WTC11 (cell line): ENCODE results near the gene CEACAM8. TPM values are rescaled to one million over a fixed set of nuclear protein-coding genes. Genes with fewer than 3 reads are reported as not detected.
"Not testable (repeated sequence)": the region's sequence is repeated elsewhere in the genome, so short reads cannot be mapped to it uniquely, and the experiment has no call there.

ENCODE experiments used
- ATAC-seq: fragments of 200-7000 bp; cut with Tn5 transposase; 2 replicates; pipeline ENCODE4 v1.10.0; 2021; ENCODE audit warnings: mild to moderate bottlenecking, moderate library complexity
- CTCF ChIA-PET: fragments of 300-600 bp; sonication (Branson Sonifier 250); formaldehyde crosslinking; loops from one replicate; lab custom pipeline; 2021; ENCODE audit warnings: antibody characterized with exemption; lab: Charles Lee
- POLR2A ChIA-PET: fragments of 350-600 bp; sonication (Branson Sonifier 250); formaldehyde crosslinking; loops from one replicate; lab custom pipeline; 2021; ENCODE audit warnings: antibody characterized with exemption; lab: Charles Lee
- DNase-seq: peaks from one replicate; pipeline ENCODE4 v3.0.0; 2021; ENCODE audit warnings: low spot score
- H3K27ac Mint-ChIP-seq: 2 replicates; pipeline ENCODE4 v1.8.0; 2021; ENCODE audit warnings: mixed read lengths
- H3K27me3 Mint-ChIP-seq: 2 replicates; pipeline ENCODE4 v1.8.0; 2021; ENCODE audit warnings: low read depth, mild to moderate bottlenecking, moderate library complexity, mixed read lengths
- H3K36me3 Mint-ChIP-seq: 2 replicates; pipeline ENCODE4 v1.8.0; 2021; ENCODE audit warnings: mixed read lengths
- H3K4me1 Mint-ChIP-seq: 2 replicates; pipeline ENCODE4 v1.8.0; 2022; ENCODE audit warnings: mixed read lengths
- H3K4me3 Mint-ChIP-seq: 2 replicates; pipeline ENCODE4 v1.8.0; 2021; ENCODE audit warnings: mild to moderate bottlenecking, moderate library complexity, mixed read lengths
- H3K9me3 Mint-ChIP-seq: 2 replicates; pipeline ENCODE4 v1.8.0; 2021; ENCODE audit warnings: mixed read lengths
- ELF4 ChIP-seq: sonication (generic); formaldehyde crosslinking; IDR thresholded peaks from 2 replicates; pipeline ENCODE4 v1.8.1; 2022; ENCODE audit warnings: low read depth, mild to moderate bottlenecking, moderate library complexity, missing genetic modification reagents
- FOXJ3 ChIP-seq: sonication (generic); formaldehyde crosslinking; IDR thresholded peaks from 2 replicates; pipeline ENCODE4 v1.9.0; 2021; ENCODE audit warnings: missing genetic modification reagents, mild to moderate bottlenecking, borderline replicate concordance
- GTF2I ChIP-seq: fragments of 250-450 bp; sonication (Bioruptor Pico); conservative IDR thresholded peaks from 2 replicates; pipeline ENCODE4 v1.4.0; 2021; ENCODE audit warnings: mild to moderate bottlenecking
- IRF2 ChIP-seq: sonication (generic); formaldehyde crosslinking; IDR thresholded peaks from 2 replicates; pipeline ENCODE4 v1.8.0; 2022; ENCODE audit warnings: low read depth, missing genetic modification reagents, borderline replicate concordance
- NR2C2 ChIP-seq: sonication (generic); formaldehyde crosslinking; IDR thresholded peaks from 2 replicates; pipeline ENCODE4 v1.8.0; 2022; ENCODE audit warnings: mild to moderate bottlenecking, missing genetic modification reagents
- PRRX2 ChIP-seq: fragments of 250-450 bp; sonication (Bioruptor Pico); IDR thresholded peaks from 2 replicates; pipeline ENCODE4 v1.8.0; 2021; ENCODE audit warnings: mild to moderate bottlenecking
- SP1 ChIP-seq: sonication (generic); formaldehyde crosslinking; conservative IDR thresholded peaks from 2 replicates; pipeline ENCODE4 v1.8.1; 2022; ENCODE audit warnings: missing genetic modification reagents
- TP53 ChIP-seq: sonication (generic); formaldehyde crosslinking; IDR thresholded peaks from 2 replicates; pipeline ENCODE4 v1.8.1; 2023; ENCODE audit warnings: mild to moderate bottlenecking, missing genetic modification reagents
- ZNF263 ChIP-seq: sonication (generic); formaldehyde crosslinking; IDR thresholded peaks from 2 replicates; pipeline ENCODE4 v1.8.1; 2022; ENCODE audit warnings: low read depth, mild to moderate bottlenecking, moderate library complexity, missing genetic modification reagents
- ZNF416 ChIP-seq: fragments of 250-450 bp; sonication (Bioruptor Pico); IDR thresholded peaks from 2 replicates; pipeline ENCODE4 v1.9.0; 2021; ENCODE audit warnings: mild to moderate bottlenecking, inconsistent platforms
- total RNA-seq: library from RNA; stranded (reverse); gene quantifications from 3 replicates; pipeline ENCODE4 v1.2.3, GENCODE V29; 2021
- TF ChIP-seq, protein P1 (sequence below): sonication (generic); formaldehyde crosslinking; IDR thresholded peaks from 2 replicates; pipeline ENCODE4 v1.8.1; 2022; ENCODE audit warnings: mild to moderate bottlenecking, moderate library complexity, missing genetic modification reagents
- TF ChIP-seq, protein P2 (sequence below): fragments of 250-450 bp; sonication (Bioruptor Pico); IDR thresholded peaks from 2 replicates; pipeline ENCODE4 v2.1.2; 2022; ENCODE audit warnings: mild to moderate bottlenecking, moderate library complexity
- TF ChIP-seq, protein P3 (sequence below): sonication (generic); formaldehyde crosslinking; IDR thresholded peaks from 2 replicates; pipeline ENCODE4 v1.8.0; 2022; ENCODE audit warnings: mild to moderate bottlenecking, missing genetic modification reagents
- TF ChIP-seq, protein P4 (sequence below): sonication (generic); formaldehyde crosslinking; IDR thresholded peaks from 2 replicates; pipeline ENCODE4 v1.8.1; 2023; ENCODE audit warnings: mild to moderate bottlenecking, moderate library complexity, missing genetic modification reagents
- TF ChIP-seq, protein P5 (sequence below): sonication (generic); formaldehyde crosslinking; IDR thresholded peaks from 2 replicates; pipeline ENCODE4 v1.8.0; 2023; ENCODE audit warnings: mild to moderate bottlenecking, missing genetic modification reagents
- TF ChIP-seq, protein P6 (sequence below): sonication (generic); formaldehyde crosslinking; IDR thresholded peaks from 2 replicates; pipeline ENCODE4 v1.8.1; 2023; ENCODE audit warnings: mild to moderate bottlenecking, missing genetic modification reagents
- TF ChIP-seq, protein P7 (sequence below): sonication (generic); formaldehyde crosslinking; IDR thresholded peaks from 2 replicates; pipeline ENCODE4 v1.8.1; 2022; ENCODE audit warnings: missing genetic modification reagents, borderline replicate concordance
- TF ChIP-seq, protein P8 (sequence below): fragments of 250-450 bp; sonication (Bioruptor Pico); IDR thresholded peaks from 2 replicates; pipeline ENCODE4 v1.9.0; 2021; ENCODE audit warnings: moderate library complexity, mild to moderate bottlenecking, inconsistent platforms, borderline replicate concordance

CEACAM8 gene
- total RNA-seq, 1 experiment from 2014 or later, result not detected

DNA sequence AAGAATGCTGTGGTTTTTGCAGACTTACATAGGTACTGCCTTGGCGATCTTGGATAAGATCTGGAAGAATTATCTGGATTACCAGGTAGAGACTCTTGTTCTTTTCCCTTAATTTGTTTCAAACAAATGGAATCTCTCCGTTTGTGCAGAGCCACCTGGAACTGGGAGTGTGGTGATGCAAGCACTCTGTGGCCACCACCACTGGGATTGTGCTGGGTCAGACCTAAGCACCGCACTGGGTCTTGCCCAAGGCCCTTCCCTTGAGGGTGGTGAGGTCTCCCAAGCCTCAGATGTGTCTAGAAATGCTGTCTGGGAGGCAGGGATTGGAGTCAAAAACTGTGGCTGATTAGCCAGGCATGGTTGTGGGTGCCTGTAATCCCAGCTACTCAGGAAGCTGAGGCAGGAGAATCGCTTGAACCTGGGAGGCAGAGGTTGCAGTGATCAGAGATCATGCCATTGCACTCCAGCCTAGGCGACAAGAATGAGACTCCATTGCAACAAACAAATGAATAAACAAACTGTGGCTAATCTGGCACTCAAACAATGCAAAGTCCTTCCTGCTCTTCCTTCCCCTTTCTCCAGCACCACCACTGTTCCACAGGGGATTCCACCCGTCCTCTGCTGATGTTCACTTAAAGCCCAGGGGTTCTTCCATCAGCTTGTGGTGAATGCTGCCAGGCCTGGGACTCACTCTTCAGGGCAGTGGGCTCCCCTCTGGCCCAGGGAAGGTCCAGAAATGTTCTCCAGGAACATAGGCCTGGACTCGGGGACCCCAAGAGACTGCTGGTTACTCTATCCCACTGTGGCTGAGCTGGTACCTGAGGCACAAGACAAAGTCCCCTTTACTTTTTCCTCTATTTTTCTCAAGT, 55.6 kb downstream of the CEACAM8 start:
- H3K27me3 Mint-ChIP-seq, result peaks cover 10% of the 10 kb centered on the region
- no peak for DNase-seq
- ATAC-seq, result no peak
- H3K36me3 Mint-ChIP-seq, result no peaks in the 10 kb centered on the region
- no peaks in the 10 kb centered on the region for H3K9me3 Mint-ChIP-seq
- POLR2A ChIA-PET, result no interaction called here
- H3K4me3 Mint-ChIP-seq, result no peak overlapping the region
- H3K27ac Mint-ChIP-seq, result no peak overlapping the region
- CTCF ChIA-PET, result interaction anchor here (0.6 to 2.6 kb wide), 13 partner anchors 8 to 115 kb away, joined by 3 to 18 read pairs (median 4); partner anchors contain the start of gene CEACAM1
- H3K4me1 Mint-ChIP-seq, result peaks cover 34% of the 10 kb centered on the region
- TF ChIP-seq IRF2 (CRISPR knock-in tag) (no peak), GTF2I (CRISPR knock-in tag) (no peak), ZNF416 (CRISPR knock-in tag) (no peak), ZNF263 (no peak), PRRX2 (CRISPR knock-in tag) (no peak)
- TF ChIP-seq, protein P1, sequence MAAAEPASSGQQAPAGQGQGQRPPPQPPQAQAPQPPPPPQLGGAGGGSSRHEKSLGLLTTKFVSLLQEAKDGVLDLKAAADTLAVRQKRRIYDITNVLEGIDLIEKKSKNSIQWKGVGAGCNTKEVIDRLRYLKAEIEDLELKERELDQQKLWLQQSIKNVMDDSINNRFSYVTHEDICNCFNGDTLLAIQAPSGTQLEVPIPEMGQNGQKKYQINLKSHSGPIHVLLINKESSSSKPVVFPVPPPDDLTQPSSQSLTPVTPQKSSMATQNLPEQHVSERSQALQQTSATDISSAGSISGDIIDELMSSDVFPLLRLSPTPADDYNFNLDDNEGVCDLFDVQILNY (CRISPR knock-in tag), result no peak
- TF ChIP-seq, protein P2, sequence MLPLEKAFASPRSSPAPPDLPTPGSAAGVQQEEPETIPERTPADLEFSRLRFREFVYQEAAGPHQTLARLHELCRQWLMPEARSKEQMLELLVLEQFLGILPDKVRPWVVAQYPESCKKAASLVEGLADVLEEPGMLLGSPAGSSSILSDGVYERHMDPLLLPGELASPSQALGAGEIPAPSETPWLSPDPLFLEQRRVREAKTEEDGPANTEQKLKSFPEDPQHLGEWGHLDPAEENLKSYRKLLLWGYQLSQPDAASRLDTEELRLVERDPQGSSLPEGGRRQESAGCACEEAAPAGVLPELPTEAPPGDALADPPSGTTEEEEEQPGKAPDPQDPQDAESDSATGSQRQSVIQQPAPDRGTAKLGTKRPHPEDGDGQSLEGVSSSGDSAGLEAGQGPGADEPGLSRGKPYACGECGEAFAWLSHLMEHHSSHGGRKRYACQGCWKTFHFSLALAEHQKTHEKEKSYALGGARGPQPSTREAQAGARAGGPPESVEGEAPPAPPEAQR (CRISPR knock-in tag), result no peak
- TF ChIP-seq, protein P3, sequence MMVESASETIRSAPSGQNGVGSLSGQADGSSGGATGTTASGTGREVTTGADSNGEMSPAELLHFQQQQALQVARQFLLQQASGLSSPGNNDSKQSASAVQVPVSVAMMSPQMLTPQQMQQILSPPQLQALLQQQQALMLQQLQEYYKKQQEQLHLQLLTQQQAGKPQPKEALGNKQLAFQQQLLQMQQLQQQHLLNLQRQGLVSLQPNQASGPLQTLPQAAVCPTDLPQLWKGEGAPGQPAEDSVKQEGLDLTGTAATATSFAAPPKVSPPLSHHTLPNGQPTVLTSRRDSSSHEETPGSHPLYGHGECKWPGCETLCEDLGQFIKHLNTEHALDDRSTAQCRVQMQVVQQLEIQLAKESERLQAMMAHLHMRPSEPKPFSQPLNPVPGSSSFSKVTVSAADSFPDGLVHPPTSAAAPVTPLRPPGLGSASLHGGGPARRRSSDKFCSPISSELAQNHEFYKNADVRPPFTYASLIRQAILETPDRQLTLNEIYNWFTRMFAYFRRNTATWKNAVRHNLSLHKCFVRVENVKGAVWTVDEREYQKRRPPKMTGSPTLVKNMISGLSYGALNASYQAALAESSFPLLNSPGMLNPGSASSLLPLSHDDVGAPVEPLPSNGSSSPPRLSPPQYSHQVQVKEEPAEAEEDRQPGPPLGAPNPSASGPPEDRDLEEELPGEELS, result no peak
- TF ChIP-seq, all 79 proteins: peak for 0

DNA sequence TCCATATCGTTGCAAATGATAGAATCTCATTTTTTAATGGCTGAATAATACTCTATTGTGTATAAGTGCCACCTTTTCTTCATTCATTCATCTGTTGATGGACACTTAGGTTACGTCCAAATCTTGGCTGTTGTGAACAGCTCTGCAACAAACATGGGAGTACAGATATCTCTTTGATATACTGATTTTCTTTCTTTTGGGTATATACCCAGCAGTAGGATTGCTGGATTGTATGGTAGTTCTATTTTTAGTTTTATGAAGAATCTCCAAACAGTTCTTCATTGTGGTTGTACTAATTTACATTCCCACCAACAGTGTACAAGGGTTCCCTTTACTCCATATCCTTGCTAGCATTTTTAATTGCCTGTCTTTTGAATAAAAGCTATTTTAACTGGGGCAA, 59.4 kb downstream of the CEACAM8 start:
- CTCF ChIA-PET, result interaction anchor here (1.1 to 1.2 kb wide), 2 partner anchors 31 to 95 kb away, joined by 3 to 4 read pairs; no protein-coding TSS in a partner anchor
- H3K9me3 Mint-ChIP-seq, DNase-seq, H3K4me3 Mint-ChIP-seq, POLR2A ChIA-PET, H3K36me3 Mint-ChIP-seq, H3K27ac Mint-ChIP-seq, ATAC-seq, H3K27me3 Mint-ChIP-seq: not testable (repeated sequence)
- peaks cover 27% of the 10 kb centered on the region for H3K4me1 Mint-ChIP-seq

DNA sequence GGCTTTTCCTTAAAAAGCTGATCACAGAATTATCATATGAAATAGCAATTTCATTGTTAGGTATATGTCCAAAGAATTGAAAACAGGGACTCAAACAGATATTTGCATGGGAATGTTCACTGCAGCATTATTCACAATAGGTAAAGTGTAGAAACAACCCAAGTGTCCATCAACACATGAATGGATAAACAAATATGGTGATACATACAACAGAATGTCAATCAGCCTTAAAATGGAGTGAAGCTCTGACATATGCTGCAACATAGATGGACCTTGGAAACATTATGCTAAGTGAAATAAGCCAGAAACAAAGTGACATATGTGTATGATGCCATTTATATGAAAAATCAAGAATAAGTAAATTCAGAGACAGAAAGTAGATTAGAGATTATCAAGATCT, 60.3 kb downstream of the CEACAM8 start:
- Mint-ChIP-seq H3K27me3 (peaks cover 9% of the 10 kb centered on the region), H3K27ac (no peak overlapping the region), H3K4me1 (peaks cover 22% of the 10 kb centered on the region), H3K9me3 (no peaks in the 10 kb centered on the region), H3K4me3 (no peak overlapping the region), H3K36me3 (no peaks in the 10 kb centered on the region)
- no peak for DNase-seq
- no peak for ATAC-seq
- ChIA-PET POLR2A (no interaction called here), CTCF (no interaction called here)
- TF ChIP-seq FOXJ3 (CRISPR knock-in tag) (no peak), TP53 (CRISPR knock-in tag) (no peak), SP1 (CRISPR knock-in tag) (no peak), NR2C2 (CRISPR knock-in tag) (no peak), ELF4 (CRISPR knock-in tag) (no peak)
- TF ChIP-seq, protein P4, sequence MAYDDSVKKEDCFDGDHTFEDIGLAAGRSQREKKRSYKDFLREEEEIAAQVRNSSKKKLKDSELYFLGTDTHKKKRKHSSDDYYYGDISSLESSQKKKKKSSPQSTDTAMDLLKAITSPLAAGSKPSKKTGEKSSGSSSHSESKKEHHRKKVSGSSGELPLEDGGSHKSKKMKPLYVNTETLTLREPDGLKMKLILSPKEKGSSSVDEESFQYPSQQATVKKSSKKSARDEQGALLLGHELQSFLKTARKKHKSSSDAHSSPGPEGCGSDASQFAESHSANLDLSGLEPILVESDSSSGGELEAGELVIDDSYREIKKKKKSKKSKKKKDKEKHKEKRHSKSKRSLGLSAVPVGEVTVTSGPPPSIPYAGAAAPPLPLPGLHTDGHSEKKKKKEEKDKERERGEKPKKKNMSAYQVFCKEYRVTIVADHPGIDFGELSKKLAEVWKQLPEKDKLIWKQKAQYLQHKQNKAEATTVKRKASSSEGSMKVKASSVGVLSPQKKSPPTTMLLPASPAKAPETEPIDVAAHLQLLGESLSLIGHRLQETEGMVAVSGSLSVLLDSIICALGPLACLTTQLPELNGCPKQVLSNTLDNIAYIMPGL (CRISPR knock-in tag), result no peak
- TF ChIP-seq, protein P5, sequence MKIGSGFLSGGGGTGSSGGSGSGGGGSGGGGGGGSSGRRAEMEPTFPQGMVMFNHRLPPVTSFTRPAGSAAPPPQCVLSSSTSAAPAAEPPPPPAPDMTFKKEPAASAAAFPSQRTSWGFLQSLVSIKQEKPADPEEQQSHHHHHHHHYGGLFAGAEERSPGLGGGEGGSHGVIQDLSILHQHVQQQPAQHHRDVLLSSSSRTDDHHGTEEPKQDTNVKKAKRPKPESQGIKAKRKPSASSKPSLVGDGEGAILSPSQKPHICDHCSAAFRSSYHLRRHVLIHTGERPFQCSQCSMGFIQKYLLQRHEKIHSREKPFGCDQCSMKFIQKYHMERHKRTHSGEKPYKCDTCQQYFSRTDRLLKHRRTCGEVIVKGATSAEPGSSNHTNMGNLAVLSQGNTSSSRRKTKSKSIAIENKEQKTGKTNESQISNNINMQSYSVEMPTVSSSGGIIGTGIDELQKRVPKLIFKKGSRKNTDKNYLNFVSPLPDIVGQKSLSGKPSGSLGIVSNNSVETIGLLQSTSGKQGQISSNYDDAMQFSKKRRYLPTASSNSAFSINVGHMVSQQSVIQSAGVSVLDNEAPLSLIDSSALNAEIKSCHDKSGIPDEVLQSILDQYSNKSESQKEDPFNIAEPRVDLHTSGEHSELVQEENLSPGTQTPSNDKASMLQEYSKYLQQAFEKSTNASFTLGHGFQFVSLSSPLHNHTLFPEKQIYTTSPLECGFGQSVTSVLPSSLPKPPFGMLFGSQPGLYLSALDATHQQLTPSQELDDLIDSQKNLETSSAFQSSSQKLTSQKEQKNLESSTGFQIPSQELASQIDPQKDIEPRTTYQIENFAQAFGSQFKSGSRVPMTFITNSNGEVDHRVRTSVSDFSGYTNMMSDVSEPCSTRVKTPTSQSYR (CRISPR knock-in tag), result no peak
- TF ChIP-seq, protein P6, sequence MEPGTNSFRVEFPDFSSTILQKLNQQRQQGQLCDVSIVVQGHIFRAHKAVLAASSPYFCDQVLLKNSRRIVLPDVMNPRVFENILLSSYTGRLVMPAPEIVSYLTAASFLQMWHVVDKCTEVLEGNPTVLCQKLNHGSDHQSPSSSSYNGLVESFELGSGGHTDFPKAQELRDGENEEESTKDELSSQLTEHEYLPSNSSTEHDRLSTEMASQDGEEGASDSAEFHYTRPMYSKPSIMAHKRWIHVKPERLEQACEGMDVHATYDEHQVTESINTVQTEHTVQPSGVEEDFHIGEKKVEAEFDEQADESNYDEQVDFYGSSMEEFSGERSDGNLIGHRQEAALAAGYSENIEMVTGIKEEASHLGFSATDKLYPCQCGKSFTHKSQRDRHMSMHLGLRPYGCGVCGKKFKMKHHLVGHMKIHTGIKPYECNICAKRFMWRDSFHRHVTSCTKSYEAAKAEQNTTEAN (CRISPR knock-in tag), result no peak
- TF ChIP-seq, protein P7, sequence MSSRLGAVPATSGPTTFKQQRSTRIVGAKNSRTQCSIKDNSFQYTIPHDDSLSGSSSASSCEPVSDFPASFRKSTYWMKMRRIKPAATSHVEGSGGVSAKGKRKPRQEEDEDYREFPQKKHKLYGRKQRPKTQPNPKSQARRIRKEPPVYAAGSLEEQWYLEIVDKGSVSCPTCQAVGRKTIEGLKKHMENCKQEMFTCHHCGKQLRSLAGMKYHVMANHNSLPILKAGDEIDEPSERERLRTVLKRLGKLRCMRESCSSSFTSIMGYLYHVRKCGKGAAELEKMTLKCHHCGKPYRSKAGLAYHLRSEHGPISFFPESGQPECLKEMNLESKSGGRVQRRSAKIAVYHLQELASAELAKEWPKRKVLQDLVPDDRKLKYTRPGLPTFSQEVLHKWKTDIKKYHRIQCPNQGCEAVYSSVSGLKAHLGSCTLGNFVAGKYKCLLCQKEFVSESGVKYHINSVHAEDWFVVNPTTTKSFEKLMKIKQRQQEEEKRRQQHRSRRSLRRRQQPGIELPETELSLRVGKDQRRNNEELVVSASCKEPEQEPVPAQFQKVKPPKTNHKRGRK (CRISPR knock-in tag), result no peak
- TF ChIP-seq, protein P8, sequence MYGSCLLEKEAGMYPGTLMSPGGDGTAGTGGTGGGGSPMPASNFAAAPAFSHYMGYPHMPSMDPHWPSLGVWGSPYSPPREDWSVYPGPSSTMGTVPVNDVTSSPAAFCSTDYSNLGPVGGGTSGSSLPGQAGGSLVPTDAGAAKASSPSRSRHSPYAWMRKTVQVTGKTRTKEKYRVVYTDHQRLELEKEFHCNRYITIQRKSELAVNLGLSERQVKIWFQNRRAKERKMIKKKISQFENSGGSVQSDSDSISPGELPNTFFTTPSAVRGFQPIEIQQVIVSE (CRISPR knock-in tag), result no peak
